ENCODE measurements around the gene RAD51B.

Gene RAD51B

DNA sequence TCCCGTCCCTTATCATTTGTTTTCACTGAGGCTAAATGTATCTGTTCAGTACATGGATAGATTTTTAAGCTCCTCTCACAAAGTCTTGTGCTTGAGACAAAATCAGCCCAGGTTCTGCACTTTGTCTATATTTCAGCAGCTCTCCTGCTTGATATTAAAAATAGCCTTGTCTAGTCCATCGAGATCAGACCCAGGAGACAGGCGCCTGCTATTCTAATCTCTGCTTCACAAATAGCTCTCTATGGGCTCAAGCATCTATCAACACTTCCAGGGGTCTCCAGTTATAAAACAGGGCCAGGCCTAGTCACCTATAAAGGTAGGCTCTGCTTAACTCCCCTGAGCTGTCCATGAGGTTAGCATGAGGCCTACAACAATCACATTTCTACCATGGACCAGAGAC is 910.8 kb downstream of the RAD51B start:
- TF ChIP-seq, protein P1, sequence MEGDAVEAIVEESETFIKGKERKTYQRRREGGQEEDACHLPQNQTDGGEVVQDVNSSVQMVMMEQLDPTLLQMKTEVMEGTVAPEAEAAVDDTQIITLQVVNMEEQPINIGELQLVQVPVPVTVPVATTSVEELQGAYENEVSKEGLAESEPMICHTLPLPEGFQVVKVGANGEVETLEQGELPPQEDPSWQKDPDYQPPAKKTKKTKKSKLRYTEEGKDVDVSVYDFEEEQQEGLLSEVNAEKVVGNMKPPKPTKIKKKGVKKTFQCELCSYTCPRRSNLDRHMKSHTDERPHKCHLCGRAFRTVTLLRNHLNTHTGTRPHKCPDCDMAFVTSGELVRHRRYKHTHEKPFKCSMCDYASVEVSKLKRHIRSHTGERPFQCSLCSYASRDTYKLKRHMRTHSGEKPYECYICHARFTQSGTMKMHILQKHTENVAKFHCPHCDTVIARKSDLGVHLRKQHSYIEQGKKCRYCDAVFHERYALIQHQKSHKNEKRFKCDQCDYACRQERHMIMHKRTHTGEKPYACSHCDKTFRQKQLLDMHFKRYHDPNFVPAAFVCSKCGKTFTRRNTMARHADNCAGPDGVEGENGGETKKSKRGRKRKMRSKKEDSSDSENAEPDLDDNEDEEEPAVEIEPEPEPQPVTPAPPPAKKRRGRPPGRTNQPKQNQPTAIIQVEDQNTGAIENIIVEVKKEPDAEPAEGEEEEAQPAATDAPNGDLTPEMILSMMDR (IDR thresholded peaks at IDR 0.05; ENCODE audit: low read depth, low read length), result no peak
- no peak overlapping the region for H3K4me3 ChIP-seq (ENCODE audit: low read depth, low read length)

GRCh38 chr14:68730811-68731425 is 911.3 kb downstream of the RAD51B start:
- no peak overlapping the region for H3K4me3 ChIP-seq (ENCODE audit: low read depth, low read length)
- TF ChIP-seq, protein P1 (IDR thresholded peaks at IDR 0.05; ENCODE audit: low read depth, low read length), result no peak

DNA sequence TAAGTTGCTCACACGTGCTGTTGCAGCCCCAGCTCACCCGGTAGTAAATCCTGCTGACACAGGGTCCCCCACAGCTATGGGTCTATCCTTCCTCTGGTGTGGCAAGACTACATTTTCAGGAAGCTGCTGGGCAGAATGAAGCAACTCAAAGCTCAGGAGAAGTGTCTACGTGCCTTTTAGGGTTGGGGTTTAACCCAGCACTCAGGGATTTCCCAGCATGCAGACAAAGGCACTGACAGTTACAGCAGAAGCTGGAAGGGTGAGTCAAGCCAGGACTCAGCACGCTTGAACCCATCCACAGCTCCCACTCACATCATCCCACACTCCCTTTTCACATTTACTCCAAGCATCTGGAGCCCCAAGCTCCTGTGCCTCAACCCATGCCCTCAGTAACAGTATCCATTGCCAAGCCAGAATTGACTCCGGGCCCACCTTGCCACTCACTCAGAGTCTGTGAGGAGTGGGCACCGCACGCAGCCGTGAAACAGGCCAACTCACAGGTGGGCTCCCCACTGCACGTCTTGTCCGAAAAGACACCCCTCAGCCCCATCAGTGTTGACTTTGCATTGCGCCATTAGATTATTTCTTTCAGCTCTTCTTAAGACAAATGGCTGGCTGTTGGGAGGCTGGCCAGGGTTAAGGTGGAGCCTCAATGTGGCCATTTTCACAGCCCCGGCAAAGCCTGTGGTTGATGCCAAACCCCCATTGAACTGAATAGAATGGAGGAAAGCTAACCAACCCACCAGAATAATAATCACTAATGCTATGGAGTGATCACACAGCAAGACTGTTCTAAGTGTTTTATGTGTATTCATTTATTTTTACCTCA is 913.7 kb downstream of the RAD51B start:
- TF ChIP-seq, protein P1 (IDR thresholded peaks at IDR 0.05; ENCODE audit: low read depth, low read length), result no peak
- no peak overlapping the region for H3K4me3 ChIP-seq (ENCODE audit: low read depth, low read length)

DNA sequence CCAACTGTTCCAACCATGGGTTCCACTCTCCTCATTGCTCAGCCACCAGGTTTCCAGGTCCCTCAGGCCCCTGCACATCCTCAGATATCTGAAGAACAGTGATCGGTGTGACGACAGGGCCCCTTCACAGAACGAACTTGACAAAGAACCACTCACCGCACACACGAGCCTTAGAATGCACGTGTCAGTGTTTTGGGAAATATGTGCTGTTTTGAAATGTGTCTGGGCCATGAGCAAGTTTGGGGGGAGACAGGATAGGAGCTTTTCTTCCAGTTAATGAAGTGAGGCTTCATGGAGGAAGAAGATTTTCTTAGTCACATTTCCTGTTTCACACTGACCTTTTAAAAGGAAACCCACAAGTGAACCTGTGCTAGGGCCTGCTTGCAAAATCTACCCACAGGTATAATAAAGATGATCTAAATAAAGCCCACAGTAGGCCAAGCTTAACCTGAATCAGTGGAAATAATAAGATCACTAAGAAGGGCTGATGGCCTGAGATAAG is 914.7 kb downstream of the RAD51B start:
- TF ChIP-seq, protein P1 (IDR thresholded peaks at IDR 0.05; ENCODE audit: low read depth, low read length), result no peak
- H3K4me3 ChIP-seq (ENCODE audit: low read depth, low read length), result no peak overlapping the region

DNA sequence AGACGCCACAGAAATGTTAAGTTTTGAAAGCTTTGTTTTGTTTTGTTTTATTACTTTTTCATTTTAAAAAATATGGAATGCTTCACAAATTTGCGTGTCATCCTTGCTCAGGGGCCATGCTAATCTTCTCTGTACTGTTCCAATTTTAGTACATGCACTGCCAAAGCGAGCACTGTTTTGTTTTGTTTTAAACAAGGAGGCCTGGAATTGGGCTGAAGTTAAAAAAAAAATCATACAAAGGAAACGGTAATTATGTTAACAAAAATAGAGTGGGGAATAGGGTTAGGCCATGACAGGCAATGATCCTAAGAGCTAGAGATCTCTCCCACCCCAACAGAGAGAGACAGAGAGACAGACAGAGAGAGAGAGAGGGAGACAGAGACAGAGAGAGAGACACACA is 916.3 kb downstream of the RAD51B start:
- TF ChIP-seq, protein P1 (IDR thresholded peaks at IDR 0.05; ENCODE audit: low read depth, low read length), result no peak
- H3K4me3 ChIP-seq (ENCODE audit: low read depth, low read length), result no peak overlapping the region

DNA sequence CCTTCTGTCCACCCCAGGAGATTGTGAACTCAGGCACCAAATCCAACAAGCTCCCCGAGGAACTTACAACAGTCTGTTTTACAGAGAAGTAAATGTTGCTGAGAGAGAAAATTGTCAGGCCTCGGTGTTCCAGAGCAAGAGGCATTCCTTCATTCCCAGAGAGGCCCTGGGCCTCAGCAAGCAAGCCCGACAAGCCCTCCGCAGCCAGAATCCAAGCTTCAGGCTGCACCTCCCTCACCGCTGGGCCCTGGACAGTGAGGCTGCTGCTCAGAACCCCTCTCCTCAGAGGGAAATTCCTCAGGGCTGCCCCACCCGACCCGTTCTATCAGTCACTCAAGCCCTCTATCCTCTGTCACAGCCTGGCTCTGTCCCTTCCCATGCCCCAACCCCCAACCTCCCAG is 916.9 kb downstream of the RAD51B start:
- TF ChIP-seq, protein P1 (IDR thresholded peaks at IDR 0.05; ENCODE audit: low read depth, low read length), result no peak
- H3K4me3 ChIP-seq (ENCODE audit: low read depth, low read length), result no peak overlapping the region

GRCh38 chr14:68737086-68737485 is 917.5 kb downstream of the RAD51B start:
- TF ChIP-seq, protein P1 (IDR thresholded peaks at IDR 0.05; ENCODE audit: low read depth, low read length), result no peak
- no peak overlapping the region for H3K4me3 ChIP-seq (ENCODE audit: low read depth, low read length)
